Cortex of kidney (tissue), 1 donor: Measurements from ENCODE around the gene CYFIP2.

Source experiments
- DNase-seq: peaks from one replicate; lab custom pipeline; 2025; lab: John Stamatoyannopoulos, UW

Gene CYFIP2

GRCh38 chr5:157358871-157359270, 92.9 kb downstream of the CYFIP2 start:
- DNase-seq: no peak

GRCh38 chr5:157359356-157360055, 93.6 kb downstream of the CYFIP2 start:
- DNase-seq: no peak

GRCh38 chr5:157362012-157362411, 96.1 kb downstream of the CYFIP2 start:
- no peak for DNase-seq

GRCh38 chr5:157362502-157362901, 96.6 kb downstream of the CYFIP2 start:
- no peak for DNase-seq

GRCh38 chr5:157362982-157363381, 97.1 kb downstream of the CYFIP2 start:
- no peak for DNase-seq

- DNase-seq: no peak
These were observed 99.8 kb downstream of the CYFIP2 start for GRCh38 chr5:157365732-157366131.

- DNase-seq: no peak
These were observed 101.1 kb downstream of the CYFIP2 start for GRCh38 chr5:157366741-157367674.

- DNase-seq: no peak
These were observed 103.6 kb downstream of the CYFIP2 start for GRCh38 chr5:157369507-157369906.

GRCh38 chr5:157370967-157371366, 105.0 kb downstream of the CYFIP2 start:
- DNase-seq: no peak

- no peak for DNase-seq
These were observed 105.9 kb downstream of the CYFIP2 start for GRCh38 chr5:157371655-157372471.

GRCh38 chr5:157372472-157372822, 106.5 kb downstream of the CYFIP2 start:
- DNase-seq: no peak

GRCh38 chr5:157378509-157378908, 112.6 kb downstream of the CYFIP2 start:
- DNase-seq: no peak

GRCh38 chr5:157379983-157380382, 114.1 kb downstream of the CYFIP2 start:
- DNase-seq: no peak

- DNase-seq: no peak
These were observed 115.8 kb downstream of the CYFIP2 start for GRCh38 chr5:157381746-157382145.

GRCh38 chr5:157382996-157383800, 117.3 kb downstream of the CYFIP2 start:
- DNase-seq: no peak

GRCh38 chr5:157384971-157385709, 119.2 kb downstream of the CYFIP2 start:
- DNase-seq: no peak

- no peak for DNase-seq
These were observed 121.2 kb downstream of the CYFIP2 start for GRCh38 chr5:157387041-157387563.

GRCh38 chr5:157387683-157388093, 121.8 kb downstream of the CYFIP2 start:
- DNase-seq: no peak

GRCh38 chr5:157388111-157388710, 122.3 kb downstream of the CYFIP2 start:
- no peak for DNase-seq

GRCh38 chr5:157389103-157389502, 123.2 kb downstream of the CYFIP2 start:
- no peak for DNase-seq
